Measurements from ENCODE around the gene OSBP2.

The OSBP2 gene

DNA sequence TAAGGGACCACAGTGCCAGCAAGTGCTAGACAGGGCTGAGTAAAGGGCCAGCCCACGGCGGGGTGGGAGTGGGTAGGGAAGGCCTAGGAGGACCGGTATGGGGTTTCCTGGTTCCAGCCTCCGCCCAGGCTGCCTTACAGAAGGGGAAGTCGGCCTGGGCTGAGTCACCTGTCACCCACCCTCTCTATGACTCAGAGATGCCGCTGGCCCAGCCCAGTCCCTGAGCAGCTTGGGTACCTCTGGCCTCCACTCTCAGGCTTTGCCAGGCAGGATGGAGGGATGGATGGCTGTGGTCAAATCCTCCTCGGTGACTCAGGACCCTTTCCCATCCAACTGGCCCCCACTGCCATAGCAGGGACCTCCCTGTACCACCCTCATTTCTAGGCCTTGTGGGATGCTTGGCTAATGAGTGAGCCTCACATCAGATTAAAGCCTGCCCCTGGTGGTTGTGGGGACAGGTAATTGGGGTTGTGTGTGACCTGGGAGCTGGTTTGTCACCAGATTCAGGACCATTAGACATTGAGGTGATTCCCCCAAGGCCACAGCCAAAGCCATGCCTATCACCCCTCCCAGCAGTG is 45.2 kb upstream of the OSBP2 start:
- TF ChIP-seq EP300 (IDR thresholded peaks at IDR 0.05; ENCODE audit: borderline replicate concordance): no peak
- TF ChIP-seq EGR1 (IDR thresholded peaks at IDR 0.05): no peak
- TF ChIP-seq TAF1 (IDR thresholded peaks at IDR 0.05; ENCODE audit: low read depth): no peak
- no peak for TF ChIP-seq RAD21 (IDR thresholded peaks at IDR 0.05; ENCODE audit: low read depth)
- no peak for TF ChIP-seq CREB1 (IDR thresholded peaks at IDR 0.05; ENCODE audit: low read depth)
- TF ChIP-seq NFIC (IDR thresholded peaks at IDR 0.05): no peak
- TF ChIP-seq TEAD4 (IDR thresholded peaks at IDR 0.05): no peak
- TF ChIP-seq, protein P1, sequence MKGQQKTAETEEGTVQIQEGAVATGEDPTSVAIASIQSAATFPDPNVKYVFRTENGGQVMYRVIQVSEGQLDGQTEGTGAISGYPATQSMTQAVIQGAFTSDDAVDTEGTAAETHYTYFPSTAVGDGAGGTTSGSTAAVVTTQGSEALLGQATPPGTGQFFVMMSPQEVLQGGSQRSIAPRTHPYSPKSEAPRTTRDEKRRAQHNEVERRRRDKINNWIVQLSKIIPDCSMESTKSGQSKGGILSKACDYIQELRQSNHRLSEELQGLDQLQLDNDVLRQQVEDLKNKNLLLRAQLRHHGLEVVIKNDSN (IDR thresholded peaks at IDR 0.05): no peak
- TF ChIP-seq, protein P2, sequence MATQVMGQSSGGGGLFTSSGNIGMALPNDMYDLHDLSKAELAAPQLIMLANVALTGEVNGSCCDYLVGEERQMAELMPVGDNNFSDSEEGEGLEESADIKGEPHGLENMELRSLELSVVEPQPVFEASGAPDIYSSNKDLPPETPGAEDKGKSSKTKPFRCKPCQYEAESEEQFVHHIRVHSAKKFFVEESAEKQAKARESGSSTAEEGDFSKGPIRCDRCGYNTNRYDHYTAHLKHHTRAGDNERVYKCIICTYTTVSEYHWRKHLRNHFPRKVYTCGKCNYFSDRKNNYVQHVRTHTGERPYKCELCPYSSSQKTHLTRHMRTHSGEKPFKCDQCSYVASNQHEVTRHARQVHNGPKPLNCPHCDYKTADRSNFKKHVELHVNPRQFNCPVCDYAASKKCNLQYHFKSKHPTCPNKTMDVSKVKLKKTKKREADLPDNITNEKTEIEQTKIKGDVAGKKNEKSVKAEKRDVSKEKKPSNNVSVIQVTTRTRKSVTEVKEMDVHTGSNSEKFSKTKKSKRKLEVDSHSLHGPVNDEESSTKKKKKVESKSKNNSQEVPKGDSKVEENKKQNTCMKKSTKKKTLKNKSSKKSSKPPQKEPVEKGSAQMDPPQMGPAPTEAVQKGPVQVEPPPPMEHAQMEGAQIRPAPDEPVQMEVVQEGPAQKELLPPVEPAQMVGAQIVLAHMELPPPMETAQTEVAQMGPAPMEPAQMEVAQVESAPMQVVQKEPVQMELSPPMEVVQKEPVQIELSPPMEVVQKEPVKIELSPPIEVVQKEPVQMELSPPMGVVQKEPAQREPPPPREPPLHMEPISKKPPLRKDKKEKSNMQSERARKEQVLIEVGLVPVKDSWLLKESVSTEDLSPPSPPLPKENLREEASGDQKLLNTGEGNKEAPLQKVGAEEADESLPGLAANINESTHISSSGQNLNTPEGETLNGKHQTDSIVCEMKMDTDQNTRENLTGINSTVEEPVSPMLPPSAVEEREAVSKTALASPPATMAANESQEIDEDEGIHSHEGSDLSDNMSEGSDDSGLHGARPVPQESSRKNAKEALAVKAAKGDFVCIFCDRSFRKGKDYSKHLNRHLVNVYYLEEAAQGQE (IDR thresholded peaks at IDR 0.05; ENCODE audit: low read depth): no peak
- TF ChIP-seq TCF12 (IDR thresholded peaks at IDR 0.05; ENCODE audit: low read depth): no peak
- TF ChIP-seq YY1 (IDR thresholded peaks at IDR 0.05; ENCODE audit: low read depth): no peak
- TF ChIP-seq, protein P3, sequence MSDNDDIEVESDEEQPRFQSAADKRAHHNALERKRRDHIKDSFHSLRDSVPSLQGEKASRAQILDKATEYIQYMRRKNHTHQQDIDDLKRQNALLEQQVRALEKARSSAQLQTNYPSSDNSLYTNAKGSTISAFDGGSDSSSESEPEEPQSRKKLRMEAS (IDR thresholded peaks at IDR 0.05): no peak
- TF ChIP-seq CEBPB (IDR thresholded peaks at IDR 0.05): no peak
- no peak for TF ChIP-seq FOXM1 (IDR thresholded peaks at IDR 0.05; ENCODE audit: borderline replicate concordance, low read depth)
- TF ChIP-seq ZBTB7A (IDR thresholded peaks at IDR 0.05; ENCODE audit: low read depth): no peak

DNA sequence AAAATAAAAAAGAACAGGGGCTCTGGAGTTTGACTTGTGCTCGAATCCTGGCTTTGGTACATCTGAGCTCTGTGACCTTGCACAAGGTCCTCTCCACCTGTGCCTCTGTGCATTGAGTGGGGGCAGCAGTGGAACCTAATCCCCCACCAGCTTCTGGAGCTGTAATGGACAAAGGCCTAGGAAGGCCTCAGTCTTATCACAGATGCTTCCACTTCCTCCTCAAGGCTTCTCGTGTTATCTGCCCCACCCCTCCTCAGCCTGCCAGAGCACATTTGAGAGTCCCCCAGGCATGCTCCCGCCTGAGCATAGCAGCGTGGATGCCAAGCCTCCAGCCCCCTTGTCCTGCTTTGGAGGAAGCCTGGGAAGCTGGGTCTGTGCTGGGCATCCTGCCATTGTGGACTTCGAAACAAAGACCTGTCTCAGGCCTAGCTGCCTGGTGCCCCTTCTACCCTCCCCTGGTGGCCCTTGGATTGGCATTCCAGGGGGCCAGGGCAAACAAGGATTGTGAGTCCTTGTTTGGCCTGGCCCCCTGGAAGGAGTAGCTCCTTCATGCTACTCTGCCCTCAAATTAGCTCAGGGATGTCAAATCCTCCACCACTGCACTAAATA is 44.1 kb upstream of the OSBP2 start:
- TF ChIP-seq TAF1 (IDR thresholded peaks at IDR 0.05; ENCODE audit: low read depth): no peak
- TF ChIP-seq, protein P3 (IDR thresholded peaks at IDR 0.05): no peak
- no peak for TF ChIP-seq EGR1 (IDR thresholded peaks at IDR 0.05)
- TF ChIP-seq, protein P2 (IDR thresholded peaks at IDR 0.05; ENCODE audit: low read depth): no peak
- no peak for TF ChIP-seq CREB1 (IDR thresholded peaks at IDR 0.05; ENCODE audit: low read depth)

DNA sequence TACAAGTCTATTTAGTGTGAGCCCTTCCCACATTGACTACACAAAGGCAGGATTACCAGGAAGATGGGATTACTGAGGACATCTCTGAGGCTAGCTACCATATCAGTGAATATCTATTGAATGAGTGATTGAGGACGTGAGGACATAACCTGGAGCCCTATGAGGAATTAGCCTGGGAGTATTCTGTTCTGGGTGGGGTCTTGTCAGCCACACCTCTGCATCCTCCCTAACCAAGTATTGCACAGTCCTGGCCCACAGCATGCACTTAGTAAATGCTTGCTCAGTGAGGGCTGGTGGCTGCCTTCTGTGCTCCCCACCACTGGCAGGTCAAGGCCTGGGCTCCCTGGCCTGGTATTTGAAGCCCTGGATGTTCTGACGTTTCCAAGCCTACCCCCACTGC is 41.8 kb upstream of the OSBP2 start:
- no peak for TF ChIP-seq TEAD4 (IDR thresholded peaks at IDR 0.05)
- TF ChIP-seq NFIC (IDR thresholded peaks at IDR 0.05): no peak
- no peak for TF ChIP-seq FOXM1 (IDR thresholded peaks at IDR 0.05; ENCODE audit: borderline replicate concordance, low read depth)
- TF ChIP-seq, protein P3 (IDR thresholded peaks at IDR 0.05): no peak
- TF ChIP-seq, protein P1 (IDR thresholded peaks at IDR 0.05): no peak
- no peak for TF ChIP-seq CREB1 (IDR thresholded peaks at IDR 0.05; ENCODE audit: low read depth)
- TF ChIP-seq EGR1 (IDR thresholded peaks at IDR 0.05): no peak
- TF ChIP-seq ZBTB7A (IDR thresholded peaks at IDR 0.05; ENCODE audit: low read depth): no peak
- TF ChIP-seq RAD21 (IDR thresholded peaks at IDR 0.05; ENCODE audit: low read depth): no peak
- TF ChIP-seq, protein P2 (IDR thresholded peaks at IDR 0.05; ENCODE audit: low read depth): no peak

DNA sequence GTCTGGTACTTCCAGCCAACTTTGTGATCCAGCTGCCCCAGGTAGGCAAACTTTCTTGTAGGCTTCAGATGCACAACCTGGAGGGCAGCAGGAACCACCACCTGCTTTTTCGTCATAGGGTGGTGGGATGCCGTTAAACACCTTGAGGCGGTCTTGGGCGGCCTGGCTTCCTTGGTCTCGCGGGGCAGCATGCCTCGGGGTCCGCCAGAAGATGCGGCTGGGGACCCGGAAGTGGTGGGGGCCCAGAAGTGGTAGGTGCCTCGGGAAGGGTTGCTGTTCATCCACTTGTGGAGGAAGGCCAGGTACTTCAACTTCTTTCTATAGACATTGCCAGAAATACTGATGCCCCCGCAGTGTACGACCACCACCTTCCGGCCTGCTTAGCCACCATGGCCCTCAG is 40.3 kb upstream of the OSBP2 start:
- no peak for TF ChIP-seq TCF12 (IDR thresholded peaks at IDR 0.05; ENCODE audit: low read depth)

DNA sequence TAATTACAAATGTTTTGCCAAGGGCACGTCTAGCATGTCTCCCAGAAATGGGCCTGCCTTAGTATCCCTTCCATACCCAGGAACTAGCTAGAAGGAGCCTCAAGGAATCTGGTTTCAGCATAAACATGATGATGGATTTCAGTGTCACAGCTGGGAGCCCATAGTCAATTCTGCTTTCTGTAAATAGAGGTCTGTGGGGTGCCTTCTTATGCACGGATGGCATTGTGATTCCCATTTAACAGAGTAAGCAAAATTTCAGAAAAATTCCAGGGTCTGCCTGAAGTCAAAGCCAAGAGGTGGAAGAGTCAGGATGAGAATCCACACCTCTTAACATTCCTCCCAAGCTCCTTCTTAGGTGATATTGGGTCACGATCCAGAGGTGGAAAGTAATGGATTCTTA is 39.1 kb upstream of the OSBP2 start:
- TF ChIP-seq, protein P1 (IDR thresholded peaks at IDR 0.05): no peak
- peak; percentile 18; the same call in 1 of the 2 replicates for TF ChIP-seq EP300 (IDR thresholded peaks at IDR 0.05; ENCODE audit: borderline replicate concordance)
- no peak for TF ChIP-seq TCF12 (IDR thresholded peaks at IDR 0.05; ENCODE audit: low read depth)
- TF ChIP-seq RAD21 (IDR thresholded peaks at IDR 0.05; ENCODE audit: low read depth): no peak
- TF ChIP-seq CREB1 (IDR thresholded peaks at IDR 0.05; ENCODE audit: low read depth): no peak

Data from Ishikawa (cell line).